Left ventricle myocardium inferior (tissue), 1 donor: ENCODE data around the gene SLC4A9. TPM values are rescaled to one million over a fixed set of nuclear protein-coding genes. Genes with fewer than 3 reads are reported as not detected.
A peak's percentile ranks its signal among the peaks of the same experiment; 100 is the strongest.

Experiments used
- DNase-seq: peaks from one replicate; pipeline ENCODE4 v3.0.0-alpha.2; 2020
- H3K27ac ChIP-seq: fragments of 200-600 bp; replicated peaks from 2 replicates; pipeline ENCODE4 v1.8.0; 2021
- H3K27me3 ChIP-seq: fragments of 200-600 bp; 2 replicates; pipeline ENCODE4 v1.8.0; 2021; ENCODE audit warnings: low read depth
- H3K36me3 ChIP-seq: fragments of 200-600 bp; 2 replicates; pipeline ENCODE4 v1.8.0; 2021
- H3K4me1 ChIP-seq: fragments of 200-600 bp; 2 replicates; pipeline ENCODE4 v1.8.0; 2021
- H3K4me3 ChIP-seq: fragments of 200-600 bp; 2 replicates; pipeline ENCODE4 v1.8.0; 2021; ENCODE audit warnings: mild to moderate bottlenecking, moderate library complexity
- H3K9me3 ChIP-seq: fragments of 200-600 bp; replicated peaks from 2 replicates; pipeline ENCODE4 v1.8.0; 2021
- intact Hi-C: fragments of 100-400 bp; cut with micrococcal nuclease; formaldehyde crosslinking; loops from one replicate; pipeline ENCODE4 v1.11.0; 2022
- total RNA-seq: library from RNA; stranded (reverse); fragmentation: NEBNext Ultra II Directional; extraction: Animal tissue kit (Norgen Biotek cat#: 25700); gene quantifications from one replicate; pipeline ENCODE4 v1.2.1, GENCODE V29; 2021
- TF ChIP-seq, protein P1 (sequence below): fragments of 200-600 bp; IDR thresholded peaks from 2 replicates; pipeline ENCODE4 v1.8.0; 2021; ENCODE audit warnings: antibody characterized with exemption, mild to moderate bottlenecking, borderline replicate concordance
- donor health status: DM: no; HTN: yes; CAD: no; lungs with severe emphysema.

Gene SLC4A9
- total RNA-seq, 1 donor from 2014 or later, result 0.44 TPM

DNA sequence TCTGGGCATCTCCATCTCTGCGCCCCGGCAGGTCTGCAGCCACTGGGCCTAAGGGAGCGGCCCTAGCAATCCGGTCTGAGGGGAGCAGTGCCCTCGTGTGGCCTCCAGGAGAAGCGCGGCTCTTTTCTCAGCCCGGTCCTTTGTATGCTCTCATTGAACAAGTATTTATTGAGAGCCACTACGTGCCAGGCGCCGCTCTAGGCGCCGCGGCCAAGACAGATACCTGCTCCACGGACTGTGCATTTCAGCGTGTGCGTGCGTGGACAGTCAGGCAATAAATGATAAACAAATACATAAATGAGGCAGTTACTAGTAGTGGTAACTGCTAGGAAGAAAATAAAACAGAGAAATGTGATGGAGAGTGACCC is 2.3 kb upstream of the SLC4A9 start:
- H3K27ac ChIP-seq, result no peak overlapping the region
- intact Hi-C loops, result loop anchor here (10.0 kb wide), 1 partner anchor 183 kb away; the partner anchor contains the start of gene CYSTM1
- peaks cover 10% of the 10 kb centered on the region for H3K4me1 ChIP-seq
- no peaks in the 10 kb centered on the region for H3K9me3 ChIP-seq
- peak overlapping the region; percentile 40 for H3K4me3 ChIP-seq
- peak; percentile 81 for DNase-seq
- TF ChIP-seq, protein P1, sequence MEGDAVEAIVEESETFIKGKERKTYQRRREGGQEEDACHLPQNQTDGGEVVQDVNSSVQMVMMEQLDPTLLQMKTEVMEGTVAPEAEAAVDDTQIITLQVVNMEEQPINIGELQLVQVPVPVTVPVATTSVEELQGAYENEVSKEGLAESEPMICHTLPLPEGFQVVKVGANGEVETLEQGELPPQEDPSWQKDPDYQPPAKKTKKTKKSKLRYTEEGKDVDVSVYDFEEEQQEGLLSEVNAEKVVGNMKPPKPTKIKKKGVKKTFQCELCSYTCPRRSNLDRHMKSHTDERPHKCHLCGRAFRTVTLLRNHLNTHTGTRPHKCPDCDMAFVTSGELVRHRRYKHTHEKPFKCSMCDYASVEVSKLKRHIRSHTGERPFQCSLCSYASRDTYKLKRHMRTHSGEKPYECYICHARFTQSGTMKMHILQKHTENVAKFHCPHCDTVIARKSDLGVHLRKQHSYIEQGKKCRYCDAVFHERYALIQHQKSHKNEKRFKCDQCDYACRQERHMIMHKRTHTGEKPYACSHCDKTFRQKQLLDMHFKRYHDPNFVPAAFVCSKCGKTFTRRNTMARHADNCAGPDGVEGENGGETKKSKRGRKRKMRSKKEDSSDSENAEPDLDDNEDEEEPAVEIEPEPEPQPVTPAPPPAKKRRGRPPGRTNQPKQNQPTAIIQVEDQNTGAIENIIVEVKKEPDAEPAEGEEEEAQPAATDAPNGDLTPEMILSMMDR, result peak; percentile 95
- H3K36me3 ChIP-seq, result no peaks in the 10 kb centered on the region
- no peaks in the 10 kb centered on the region for H3K27me3 ChIP-seq

DNA sequence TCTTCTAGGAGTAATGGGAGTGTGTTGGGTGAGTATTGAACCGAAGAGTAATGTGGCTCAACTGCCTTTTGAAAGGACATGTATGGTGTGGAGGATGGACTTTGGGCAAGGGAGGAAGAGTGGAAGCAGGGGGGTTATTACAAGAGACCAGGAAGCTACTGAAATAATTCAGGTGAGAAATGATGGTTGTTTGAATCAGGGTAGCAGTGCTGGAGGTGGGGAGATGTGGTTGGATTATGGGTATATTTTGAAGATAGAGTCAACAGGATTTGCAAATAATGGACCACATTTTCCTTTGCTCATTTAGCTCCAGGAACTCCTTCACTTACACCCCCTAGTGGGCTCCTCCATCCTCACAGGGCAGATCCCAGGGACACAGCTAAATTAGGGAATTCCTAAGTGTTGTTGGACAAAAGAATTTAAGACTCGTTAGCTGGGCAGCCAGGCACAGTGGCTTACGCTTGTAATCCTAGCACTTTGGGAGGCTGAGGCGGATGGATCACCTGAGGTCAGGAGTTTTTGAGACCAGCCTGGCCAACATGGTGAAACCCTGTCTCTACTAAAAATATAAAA is 1.2 kb upstream of the SLC4A9 start:
- intact Hi-C loops, result loop anchor here (10.0 kb wide), 1 partner anchor 184 kb away; the partner anchor contains the start of gene CYSTM1
- Histone ChIP-seq H3K36me3 (no peaks in the 10 kb centered on the region), H3K27ac (no peak overlapping the region), H3K27me3 (no peaks in the 10 kb centered on the region), H3K4me1 (peaks cover 18% of the 10 kb centered on the region), H3K9me3 (no peaks in the 10 kb centered on the region), H3K4me3 (no peak overlapping the region)
- TF ChIP-seq, protein P1, result peak; percentile 48
- DNase-seq, result no peak

DNA sequence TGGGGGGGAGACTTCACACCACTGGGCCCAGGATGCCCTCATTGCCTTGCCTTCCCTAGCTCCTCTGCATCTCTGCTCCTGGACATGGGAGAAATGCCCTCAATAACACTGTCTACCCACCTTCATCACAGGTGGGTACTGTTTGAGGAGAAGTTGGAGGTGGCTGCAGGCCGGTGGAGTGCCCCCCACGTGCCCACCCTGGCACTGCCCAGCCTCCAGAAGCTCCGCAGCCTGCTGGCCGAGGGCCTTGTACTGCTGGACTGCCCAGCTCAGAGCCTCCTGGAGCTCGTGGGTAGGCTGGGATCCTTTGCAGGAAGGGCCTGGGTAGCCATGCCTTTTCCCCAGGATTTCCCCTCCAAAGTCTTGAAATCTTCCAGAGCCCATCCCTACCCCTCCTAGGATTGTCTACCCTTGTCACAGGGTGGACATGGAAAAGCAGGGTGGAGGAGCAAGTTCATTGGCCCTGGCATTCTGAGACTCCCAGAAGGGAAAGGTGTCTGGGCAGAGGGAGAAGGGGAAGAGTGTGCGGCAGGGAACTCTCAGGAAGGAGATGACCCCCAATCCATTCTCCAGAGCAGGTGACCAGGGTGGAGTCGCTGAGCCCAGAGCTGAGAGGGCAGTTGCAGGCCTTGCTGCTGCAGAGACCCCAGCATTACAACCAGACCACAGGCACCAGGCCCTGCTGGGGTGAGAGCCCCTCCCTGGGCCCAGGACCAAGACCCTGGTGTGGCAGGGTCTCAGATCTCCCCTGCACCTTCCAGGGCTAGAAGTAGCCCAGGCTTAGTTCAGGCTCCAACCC is 886 bp downstream of the SLC4A9 start:
- peaks cover 18% of the 10 kb centered on the region for H3K4me1 ChIP-seq
- H3K27me3 ChIP-seq, result no peaks in the 10 kb centered on the region
- intact Hi-C loops, result no loop called here
- no peaks in the 10 kb centered on the region for H3K9me3 ChIP-seq
- no peak overlapping the region for H3K27ac ChIP-seq
- no peak for DNase-seq
- no peaks in the 10 kb centered on the region for H3K36me3 ChIP-seq
- TF ChIP-seq, protein P1, result no peak
- no peak overlapping the region for H3K4me3 ChIP-seq

DNA sequence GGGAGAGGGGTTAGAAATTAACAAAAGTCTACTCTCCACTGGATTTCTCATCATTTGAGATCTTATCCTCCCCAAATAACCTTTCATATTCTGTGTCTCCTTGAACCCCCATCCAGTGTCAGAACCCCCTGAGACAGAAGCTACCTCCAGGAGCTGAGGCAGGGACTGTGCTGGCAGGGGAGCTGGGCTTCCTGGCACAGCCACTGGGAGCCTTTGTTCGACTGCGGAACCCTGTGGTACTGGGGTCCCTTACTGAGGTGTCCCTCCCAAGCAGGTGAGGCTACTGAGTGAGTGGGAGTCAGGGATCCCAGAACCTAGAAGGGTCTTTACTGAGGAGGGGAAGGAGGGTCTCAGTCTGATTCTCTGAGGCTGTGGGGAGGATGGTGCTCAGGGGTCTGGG is 1.9 kb downstream of the SLC4A9 start:
- intact Hi-C loops, result no loop called here
- TF ChIP-seq, protein P1, result no peak
- Histone ChIP-seq H3K4me1 (peaks cover 18% of the 10 kb centered on the region), H3K36me3 (no peaks in the 10 kb centered on the region), H3K27ac (no peak overlapping the region), H3K4me3 (no peak overlapping the region), H3K27me3 (no peaks in the 10 kb centered on the region), H3K9me3 (no peaks in the 10 kb centered on the region)
- no peak for DNase-seq

DNA sequence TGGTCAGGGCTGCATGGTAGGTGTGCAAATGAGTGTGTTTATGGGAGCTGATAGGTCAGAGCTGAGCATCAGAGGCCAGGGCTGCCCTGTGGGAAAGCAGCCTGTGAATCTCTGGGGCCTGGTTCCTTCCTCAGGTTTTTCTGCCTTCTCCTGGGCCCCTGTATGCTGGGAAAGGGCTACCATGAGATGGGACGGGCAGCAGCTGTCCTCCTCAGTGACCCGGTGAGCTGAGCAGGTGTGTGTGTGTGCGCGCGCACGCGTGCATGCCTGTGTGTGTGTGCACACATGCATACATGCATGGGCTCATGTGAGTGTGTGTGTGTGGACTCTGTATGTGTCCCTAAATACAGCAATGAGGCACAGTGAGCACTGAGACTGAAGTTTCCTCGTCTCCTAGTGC is 2.3 kb downstream of the SLC4A9 start:
- Histone ChIP-seq H3K4me3 (no peak overlapping the region), H3K27me3 (no peaks in the 10 kb centered on the region), H3K27ac (no peak overlapping the region), H3K9me3 (no peaks in the 10 kb centered on the region), H3K4me1 (peaks cover 16% of the 10 kb centered on the region), H3K36me3 (no peaks in the 10 kb centered on the region)
- intact Hi-C loops, result no loop called here
- no peak for DNase-seq
- TF ChIP-seq, protein P1, result no peak
